Pancreas (tissue), 10 donors: ENCODE measurements around the gene MPRIP. TPM values are rescaled to one million over a fixed set of nuclear protein-coding genes. Genes with fewer than 3 reads are reported as not detected.
"Not testable (repeated sequence)": the region's sequence is repeated elsewhere in the genome, so short reads cannot be mapped to it uniquely, and the experiment has no call there.

Experiments
- ATAC-seq, 4 donors: fragments of 200-7000 bp; cut with Tn5 transposase; one replicate each; pipeline versions ENCODE4 v1.8.0 to v1.9.1; 2020; ENCODE audit warnings: mild to moderate bottlenecking in 4 of 4, moderate library complexity in 4 of 4
- DNase-seq, 6 donors: peaks; one replicate each; pipeline ENCODE4 v3.0.0-alpha.2; 2020
- FAIRE-seq: peaks from 2 replicates; lab custom pipeline; 2012; peaks lifted over from hg19 to GRCh38; lab: Jason Lieb, UNC
- H3K27ac ChIP-seq, 4 donors: fragments of 200-600 bp; sonication (generic); 1 replicate in 3 of 4; 2 replicates in 1 of 4; pipeline versions ENCODE4 v1.5.0 to v1.8.0; 2020
- H3K27me3 ChIP-seq, 4 donors: fragments of 200-600 bp; one replicate each; pipeline ENCODE4 v1.8.0; 2021
- H3K36me3 ChIP-seq, 3 donors: fragments of 200-600 bp; sonication (generic) in 1 of 3; one replicate each; pipeline versions ENCODE4 v1.5.0 to v1.8.0; 2020 to 2021
- H3K4me1 ChIP-seq, 3 donors: fragments of 200-600 bp; one replicate each; pipeline ENCODE4 v1.8.0; 2021
- H3K4me3 ChIP-seq, 4 donors: fragments of 200-600 bp; sonication (generic) in 2 of 4; one replicate each; pipeline versions ENCODE4 v1.5.0 to v1.8.0; 2020 to 2021
- H3K9me3 ChIP-seq, 4 donors: fragments of 200-600 bp; one replicate each; pipeline ENCODE4 v1.8.0; 2021
- WGBS, 2 donors: extraction: QIAGEN DNeasy Blood & Tissue Kit; methylation state at CpG; one replicate each; pipeline ENCODE4 v1.1.7; 2013; 5-methylcytosine and 5-hydroxymethylcytosine counted together
- intact Hi-C, 3 donors: fragments of 100-400 bp; cut with DNase I; formaldehyde crosslinking; loops; one replicate each; pipeline versions ENCODE4 v1.11.1 to v1.14.2; 2022
- polyA plus RNA-seq, 2 donors: library from polyadenylated mRNA; stranded (reverse); fragments of 200-250 nt; gene quantifications; one replicate each; pipeline ENCODE4 v1.2.3, GENCODE V29; 2013
- total RNA-seq, 6 donors: library from RNA; stranded (reverse); fragmentation: NEBNext Ultra II Directional in 4 of 6; extraction: Animal tissue kit (Norgen Biotek cat#: 25700) in 4 of 6; gene quantifications; one replicate each; pipeline versions ENCODE4 v1.2.1 to v1.2.4, GENCODE V29; 2021 to 2023
- TF ChIP-seq, protein P1 (sequence below), 4 donors: fragments of 200-600 bp; sonication (generic) in 3 of 4; IDR thresholded peaks; one replicate each; pipeline versions ENCODE4 v1.5.0 to v1.8.0; 2021; ENCODE audit warnings: antibody characterized with exemption in 4 of 4
- donor health status: healthy with polysubstance abuse.
- donor health status: DM: no; HTN: no; CAD: no; lungs with moderate emphysema.
- donor health status: DM: no; HTN: no; CAD: no.
- donor health status: control.
- donor health status: control.
- donor health status: Bipolar disorder and iron deficiency.
- donor health status: DM: yes; HTN: yes; CAD: no.
- donor health status: DM: no; HTN: no; CAD: no.
- donor health status: DM: no; HTN: no; CAD: no.
- donor health status: DM: yes; HTN: yes; CAD: no.

MPRIP gene
- total and polyA plus RNA-seq, 8 donors, result 91.8 to 242 (median 107) TPM

DNA sequence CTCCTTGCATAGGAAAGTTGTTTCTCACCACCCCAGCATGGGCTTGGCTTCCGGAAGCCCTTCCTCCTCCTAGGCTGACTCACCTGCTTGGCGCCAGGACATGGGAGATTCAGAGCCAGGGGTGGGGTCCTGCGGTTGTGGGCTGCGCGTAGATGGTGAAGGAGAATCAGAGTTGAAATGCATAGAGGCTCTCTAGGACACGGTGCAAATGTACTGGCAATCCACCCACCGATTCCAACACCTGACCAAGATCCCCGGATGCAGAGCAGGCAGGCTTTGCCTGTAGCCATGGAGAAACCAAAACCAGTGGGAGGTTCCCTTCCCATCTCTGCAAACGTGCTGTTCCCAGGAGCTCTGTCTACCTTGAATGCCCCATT lies 27.5 kb upstream of the MPRIP start:
- FAIRE-seq, H3K4me3 ChIP-seq, H3K9me3 ChIP-seq, H3K27ac ChIP-seq, H3K36me3 ChIP-seq, H3K27me3 ChIP-seq, ATAC-seq: not testable (repeated sequence)
- DNase-seq, result peak in 1 of 6 donors; percentile 20
- WGBS, 2 donors, result 81 to 84% methylated on average over 9 of the region's 9 CpGs
- H3K4me1 ChIP-seq, result peaks cover 15 to 18% (median 15%) of the 10 kb centered on the region in 3 donors
- intact Hi-C loops, result loop anchor here in 1 of 3 donors (10.0 kb wide), 1 partner anchor 60 kb away; no protein-coding TSS in a partner anchor

DNA sequence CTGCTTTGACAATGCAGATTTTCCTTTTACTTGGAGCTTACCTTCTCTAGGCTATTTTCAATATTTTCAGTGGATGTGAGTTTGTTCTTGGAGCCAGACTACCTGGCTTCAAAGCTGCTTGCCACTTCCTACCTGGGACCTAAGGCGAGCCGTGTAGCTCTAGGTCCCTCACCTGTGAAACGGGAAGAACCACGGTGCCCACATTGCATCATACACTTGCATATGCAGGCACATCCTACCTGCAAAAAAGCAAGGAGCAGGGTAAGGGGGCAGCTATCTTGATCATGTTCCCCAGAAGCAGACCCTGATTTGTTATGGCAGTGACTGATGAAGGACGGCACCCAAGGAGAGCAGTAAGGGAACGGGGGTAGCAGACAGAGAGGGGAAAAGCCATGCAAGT lies 27.0 kb upstream of the MPRIP start:
- no peaks in the 10 kb centered on the region for H3K9me3 ChIP-seq
- H3K27ac ChIP-seq, result no peak overlapping the region
- no peaks in the 10 kb centered on the region for H3K27me3 ChIP-seq
- DNase-seq (no peak), FAIRE-seq (no peak), ATAC-seq (no peak)
- H3K4me1 ChIP-seq, result peaks cover 18 to 23% (median 20%) of the 10 kb centered on the region in 3 donors
- intact Hi-C loops, result loop anchor here in 1 of 3 donors (10.0 kb wide), 1 partner anchor 60 kb away; no protein-coding TSS in a partner anchor
- 91 to 97% methylated on average over 6 of the region's 6 CpGs for WGBS, 2 donors
- H3K36me3 ChIP-seq, result no peaks in the 10 kb centered on the region
- TF ChIP-seq, protein P1, sequence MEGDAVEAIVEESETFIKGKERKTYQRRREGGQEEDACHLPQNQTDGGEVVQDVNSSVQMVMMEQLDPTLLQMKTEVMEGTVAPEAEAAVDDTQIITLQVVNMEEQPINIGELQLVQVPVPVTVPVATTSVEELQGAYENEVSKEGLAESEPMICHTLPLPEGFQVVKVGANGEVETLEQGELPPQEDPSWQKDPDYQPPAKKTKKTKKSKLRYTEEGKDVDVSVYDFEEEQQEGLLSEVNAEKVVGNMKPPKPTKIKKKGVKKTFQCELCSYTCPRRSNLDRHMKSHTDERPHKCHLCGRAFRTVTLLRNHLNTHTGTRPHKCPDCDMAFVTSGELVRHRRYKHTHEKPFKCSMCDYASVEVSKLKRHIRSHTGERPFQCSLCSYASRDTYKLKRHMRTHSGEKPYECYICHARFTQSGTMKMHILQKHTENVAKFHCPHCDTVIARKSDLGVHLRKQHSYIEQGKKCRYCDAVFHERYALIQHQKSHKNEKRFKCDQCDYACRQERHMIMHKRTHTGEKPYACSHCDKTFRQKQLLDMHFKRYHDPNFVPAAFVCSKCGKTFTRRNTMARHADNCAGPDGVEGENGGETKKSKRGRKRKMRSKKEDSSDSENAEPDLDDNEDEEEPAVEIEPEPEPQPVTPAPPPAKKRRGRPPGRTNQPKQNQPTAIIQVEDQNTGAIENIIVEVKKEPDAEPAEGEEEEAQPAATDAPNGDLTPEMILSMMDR (IDR thresholded peaks at IDR 0.05), result no peak
- H3K4me3 ChIP-seq, result no peak overlapping the region

DNA sequence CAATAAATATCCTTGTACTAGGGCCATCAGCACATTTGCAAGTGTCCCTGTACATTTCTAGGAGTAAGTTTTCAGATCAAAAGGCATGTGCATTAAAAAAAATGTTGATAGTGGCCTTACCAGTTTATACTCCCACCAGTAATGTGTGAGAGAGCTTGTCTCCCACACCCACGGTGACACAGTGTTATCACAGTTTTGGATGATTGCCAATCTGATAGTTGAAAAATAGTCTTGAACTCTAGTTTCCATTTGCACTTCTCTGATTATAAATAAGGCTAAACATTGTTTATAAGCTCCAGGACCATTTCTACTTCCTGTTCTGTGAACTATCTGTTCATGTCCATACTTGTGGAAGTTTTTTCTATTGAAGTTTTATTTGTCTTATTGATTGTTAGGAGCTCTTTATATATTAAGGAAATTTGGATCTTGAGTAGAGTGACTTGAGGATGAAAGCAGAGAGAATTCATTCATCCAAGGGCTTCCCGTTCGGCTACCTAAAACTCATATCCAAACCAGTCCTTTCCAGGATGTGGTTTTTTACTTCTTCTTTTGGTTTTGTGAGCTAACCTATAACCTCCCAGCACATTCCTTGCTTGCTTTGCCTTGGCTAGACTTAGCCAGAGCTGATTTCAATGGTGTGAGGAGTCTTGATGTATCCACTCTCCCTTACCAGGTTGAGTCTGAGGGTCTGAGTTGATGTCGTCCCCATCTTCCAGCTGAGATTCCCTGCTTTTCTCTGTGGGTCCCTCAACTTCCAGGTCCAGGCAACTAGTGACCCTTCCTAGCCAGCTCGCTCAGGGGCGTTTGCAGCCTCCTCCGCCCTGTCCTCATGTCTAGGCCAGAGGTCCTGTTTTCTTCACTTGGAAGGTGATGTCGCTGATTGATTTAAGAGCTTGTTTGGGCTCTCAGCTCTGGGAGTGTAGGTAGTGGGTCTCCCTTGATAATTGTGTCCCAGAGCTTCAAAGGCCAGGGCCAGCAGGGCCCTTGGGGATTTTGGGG lies 25.8 kb upstream of the MPRIP start:
- WGBS, 2 donors, result 80 to 84% methylated on average over 8 of the region's 8 CpGs
- not testable (repeated sequence) for ATAC-seq, FAIRE-seq, H3K9me3 ChIP-seq, H3K27me3 ChIP-seq, H3K4me3 ChIP-seq, H3K36me3 ChIP-seq
- peak in 1 of 6 donors; percentile 10 for DNase-seq
- intact Hi-C loops, result loop anchor here in 1 of 3 donors (10.0 kb wide), 1 partner anchor 58 kb away; no protein-coding TSS in a partner anchor
- Histone ChIP-seq H3K27ac (peak overlapping the region in 2 of 4 donors; percentile 80 to 86), H3K4me1 (peaks cover 27 to 34% (median 30%) of the 10 kb centered on the region in 3 donors)

DNA sequence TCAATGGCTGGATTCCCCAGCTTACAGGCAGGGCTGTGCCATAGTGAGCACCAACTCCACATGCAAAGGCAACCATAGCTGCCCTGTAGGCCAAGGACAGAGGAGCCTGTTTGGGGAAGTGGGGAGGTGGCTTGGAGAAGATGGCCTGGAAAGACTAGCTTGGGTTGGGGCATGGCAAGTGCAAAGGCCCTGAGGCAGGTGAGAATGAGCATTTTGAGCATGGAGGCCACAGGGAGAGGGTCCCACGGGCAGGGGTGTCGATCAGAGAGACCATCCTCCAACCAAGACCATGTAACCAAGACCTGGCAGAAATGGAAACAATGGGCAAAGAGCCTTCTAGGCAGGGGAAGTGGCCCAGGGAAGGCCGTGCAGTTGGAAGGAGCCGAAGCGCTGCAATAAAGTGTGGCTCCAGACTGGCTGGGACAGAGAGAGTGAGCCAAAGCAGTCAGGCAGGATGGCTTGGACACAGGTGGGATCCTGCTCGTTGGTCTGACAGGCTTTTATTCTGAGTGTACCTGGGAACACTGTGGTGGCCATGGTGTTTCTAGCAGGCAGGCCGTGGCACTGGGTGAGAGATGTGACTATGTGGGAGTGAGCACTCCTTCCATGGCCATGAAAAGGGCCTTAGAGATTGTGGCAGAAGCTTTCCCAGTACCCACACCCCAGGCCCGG lies 24.8 kb upstream of the MPRIP start:
- ATAC-seq, result no peak
- H3K4me1 ChIP-seq, result peaks cover 32 to 40% (median 34%) of the 10 kb centered on the region in 3 donors
- no peak overlapping the region for H3K4me3 ChIP-seq
- intact Hi-C loops, result loop anchor here in 1 of 3 donors (10.0 kb wide), 1 partner anchor 57 kb away; no protein-coding TSS in a partner anchor
- FAIRE-seq, result no peak
- no peaks in the 10 kb centered on the region for H3K9me3 ChIP-seq
- H3K27ac ChIP-seq, result peak overlapping the region; percentile 37 to 86 (median 71)
- TF ChIP-seq, protein P1 (IDR thresholded peaks at IDR 0.05), result no peak
- DNase-seq, result peak in 1 of 6 donors; percentile 36
- 91 to 97% methylated on average over 8 of the region's 8 CpGs for WGBS, 2 donors
- H3K36me3 ChIP-seq, result no peaks in the 10 kb centered on the region
- no peaks in the 10 kb centered on the region for H3K27me3 ChIP-seq

DNA sequence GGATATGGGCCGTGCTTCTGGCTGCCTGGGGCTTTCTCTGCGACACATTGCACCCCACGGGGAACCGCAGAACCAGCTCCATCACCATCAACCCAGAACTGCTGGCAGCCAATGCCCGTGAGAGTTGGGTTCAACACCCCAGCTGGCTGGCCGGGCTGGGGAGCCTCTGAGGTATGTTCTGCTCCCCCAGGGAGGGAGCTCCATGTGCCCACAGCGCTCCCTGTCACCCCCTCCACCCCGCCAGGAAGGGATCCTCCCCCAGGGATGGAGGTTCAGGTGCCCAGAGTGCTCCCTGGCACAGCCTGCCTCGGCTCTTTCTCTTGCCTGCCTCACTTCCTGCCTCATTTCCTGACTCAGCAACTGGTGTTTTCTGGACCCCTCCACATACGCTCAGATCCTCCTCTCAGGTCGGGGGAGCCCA lies 24.2 kb upstream of the MPRIP start:
- FAIRE-seq, result no peak
- Histone ChIP-seq H3K4me3 (no peak overlapping the region), H3K27me3 (no peaks in the 10 kb centered on the region), H3K36me3 (no peaks in the 10 kb centered on the region), H3K4me1 (peaks cover 32 to 40% (median 34%) of the 10 kb centered on the region in 3 donors), H3K9me3 (no peaks in the 10 kb centered on the region), H3K27ac (peak overlapping the region; percentile 37 to 86 (median 71))
- intact Hi-C loops, result loop anchor here in 1 of 3 donors (10.0 kb wide), 1 partner anchor 57 kb away; no protein-coding TSS in a partner anchor
- no peak for ATAC-seq
- DNase-seq, result peak in 1 of 6 donors; percentile 55
- TF ChIP-seq, protein P1 (IDR thresholded peaks at IDR 0.05), result no peak
- 86 to 91% methylated on average over 10 to 11 of the region's 11 CpGs for WGBS, 2 donors
